Activated T-helper 1 cell treated with anti-CD3 and anti-CD28 coated beads, Interleukin-12 subunit alpha, Interleukin-12 subunit beta, Interleukin-2, Interleukin-4 antibody, amounts not matched to agents 30 ng/mL and 10 ng/mL and 1 ng/mL, durations not matched to agents 14 hours and 24 hours and 36 hours (primary cell): Measurements from ENCODE around the gene FAM171A2. TPM values are rescaled to one million over a fixed set of nuclear protein-coding genes. Genes with fewer than 3 reads are reported as not detected.
"Not testable (repeated sequence)": the region's sequence is repeated elsewhere in the genome, so short reads cannot be mapped to it uniquely, and the experiment has no call there.

ENCODE experiments used
- DNase-seq: peaks from one replicate; pipeline ENCODE4 v3.0.0; 2021; ENCODE audit warnings: low spot score
- H3K27ac Mint-ChIP-seq: one replicate; pipeline ENCODE4 v1.8.0; 2021; ENCODE audit warnings: mild to moderate bottlenecking, mixed read lengths
- H3K27me3 Mint-ChIP-seq: one replicate; pipeline ENCODE4 v1.8.0; 2022; ENCODE audit warnings: mild to moderate bottlenecking, moderate library complexity, mixed read lengths; ENCODE audit not compliant: insufficient read depth
- H3K36me3 Mint-ChIP-seq: one replicate; pipeline ENCODE4 v1.8.0; 2021; ENCODE audit warnings: low read depth, mixed read lengths
- H3K4me1 Mint-ChIP-seq: one replicate; pipeline ENCODE4 v1.8.0; 2021; ENCODE audit warnings: low read depth, mixed read lengths
- H3K4me3 Mint-ChIP-seq: one replicate; pipeline ENCODE4 v1.8.0; 2021; ENCODE audit warnings: mild to moderate bottlenecking, moderate library complexity, mixed read lengths
- H3K9me3 Mint-ChIP-seq: one replicate; pipeline ENCODE4 v1.8.0; 2021; ENCODE audit warnings: mixed read lengths
- intact Hi-C: fragments of 100-400 bp; cut with micrococcal nuclease; formaldehyde crosslinking; loops from one replicate; pipeline ENCODE4 v1.15.1; 2024
- total RNA-seq: library from RNA; stranded (reverse); gene quantifications from 2 replicates; pipeline ENCODE4 v1.2.3, GENCODE V29; 2022

Gene FAM171A2
- total RNA-seq, 1 donor from 2014 or later, result 0.29 TPM

DNA sequence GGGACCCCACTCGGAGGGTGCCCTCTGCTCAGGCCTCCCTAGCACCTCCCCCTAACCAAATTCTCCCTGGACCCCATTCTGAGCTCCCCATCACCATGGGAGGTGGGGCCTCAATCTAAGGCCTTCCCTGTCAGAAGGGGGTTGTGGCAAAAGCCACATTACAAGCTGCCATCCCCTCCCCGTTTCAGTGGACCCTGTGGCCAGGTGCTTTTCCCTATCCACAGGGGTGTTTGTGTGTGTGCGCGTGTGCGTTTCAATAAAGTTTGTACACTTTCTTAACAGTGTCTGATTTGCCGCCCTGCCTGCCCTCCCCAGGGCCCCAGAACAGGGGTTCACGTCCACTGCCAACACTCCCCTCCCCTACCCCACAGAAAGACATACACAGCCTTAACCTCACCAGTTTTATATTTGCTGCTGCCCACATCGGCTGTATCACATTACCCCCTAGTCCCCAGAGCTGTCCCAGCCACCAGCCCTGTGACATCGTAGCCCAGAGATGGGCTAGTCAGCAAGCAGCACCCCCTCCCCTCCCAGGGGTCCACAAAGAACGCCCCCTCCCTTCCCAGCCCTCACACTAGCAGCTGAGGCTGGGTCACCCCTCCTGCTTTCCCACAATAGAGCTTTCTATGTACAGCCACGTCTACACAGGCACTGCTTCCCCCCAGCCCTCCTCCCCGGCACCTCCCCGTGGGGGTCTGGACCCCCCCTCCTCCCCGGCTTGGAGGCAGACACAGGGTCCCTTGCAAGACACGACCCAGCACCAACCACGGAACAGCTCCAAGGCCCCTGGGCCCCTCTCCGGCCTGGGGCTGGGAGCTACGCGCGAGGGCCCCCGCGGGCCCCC is 10.6 kb downstream of the FAM171A2 start:
- Mint-ChIP-seq H3K4me3 (peak overlapping the region; percentile 70), H3K4me1 (peaks cover 8% of the 10 kb centered on the region), H3K9me3 (no peaks in the 10 kb centered on the region), H3K36me3 (peaks cover 7% of the 10 kb centered on the region), H3K27ac (peak overlapping the region; percentile 44), H3K27me3 (peaks cover 6% of the 10 kb centered on the region)
- intact Hi-C loops, result no loop called here
- DNase-seq, result no peak

DNA sequence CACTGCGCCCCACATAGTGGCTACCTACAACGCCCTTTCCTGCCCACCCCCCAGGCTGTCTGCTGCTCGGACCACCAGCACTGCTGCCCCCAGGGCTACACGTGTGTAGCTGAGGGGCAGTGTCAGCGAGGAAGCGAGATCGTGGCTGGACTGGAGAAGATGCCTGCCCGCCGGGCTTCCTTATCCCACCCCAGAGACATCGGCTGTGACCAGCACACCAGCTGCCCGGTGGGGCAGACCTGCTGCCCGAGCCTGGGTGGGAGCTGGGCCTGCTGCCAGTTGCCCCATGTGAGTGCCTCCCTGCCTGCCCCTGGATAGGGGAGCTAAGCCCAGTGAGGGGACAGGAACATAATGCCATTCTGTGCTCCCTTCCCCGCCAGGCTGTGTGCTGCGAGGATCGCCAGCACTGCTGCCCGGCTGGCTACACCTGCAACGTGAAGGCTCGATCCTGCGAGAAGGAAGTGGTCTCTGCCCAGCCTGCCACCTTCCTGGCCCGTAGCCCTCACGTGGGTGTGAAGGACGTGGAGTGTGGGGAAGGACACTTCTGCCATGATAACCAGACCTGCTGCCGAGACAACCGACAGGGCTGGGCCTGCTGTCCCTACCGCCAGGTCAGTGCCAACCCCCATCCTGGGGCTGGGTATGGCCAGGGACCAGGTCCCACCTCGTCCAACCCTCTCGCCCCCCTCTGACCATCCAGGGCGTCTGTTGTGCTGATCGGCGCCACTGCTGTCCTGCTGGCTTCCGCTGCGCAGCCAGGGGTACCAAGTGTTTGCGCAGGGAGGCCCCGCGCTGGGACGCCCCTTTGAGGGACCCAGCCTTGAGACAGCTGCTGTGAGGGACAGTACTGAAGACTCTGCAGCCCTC is 11.5 kb downstream of the FAM171A2 start:
- no peak for DNase-seq
- Mint-ChIP-seq H3K27me3 (peaks cover 6% of the 10 kb centered on the region), H3K4me3 (peak overlapping the region; percentile 19), H3K9me3 (no peaks in the 10 kb centered on the region), H3K36me3 (peaks cover 7% of the 10 kb centered on the region), H3K27ac (no peak overlapping the region), H3K4me1 (peaks cover 10% of the 10 kb centered on the region)
- intact Hi-C loops, result no loop called here

DNA sequence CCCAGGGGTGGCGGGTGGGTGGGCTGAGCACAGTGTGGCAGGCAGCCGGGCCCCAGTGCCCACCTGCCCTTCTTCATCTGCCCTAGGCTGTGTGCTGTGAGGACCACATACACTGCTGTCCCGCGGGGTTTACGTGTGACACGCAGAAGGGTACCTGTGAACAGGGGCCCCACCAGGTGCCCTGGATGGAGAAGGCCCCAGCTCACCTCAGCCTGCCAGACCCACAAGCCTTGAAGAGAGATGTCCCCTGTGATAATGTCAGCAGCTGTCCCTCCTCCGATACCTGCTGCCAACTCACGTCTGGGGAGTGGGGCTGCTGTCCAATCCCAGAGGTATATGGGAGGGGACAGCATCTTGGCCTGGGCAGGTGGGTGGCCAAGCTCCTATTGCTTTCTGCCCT is 12.2 kb downstream of the FAM171A2 start:
- H3K4me3 Mint-ChIP-seq, result no peak overlapping the region
- H3K4me1 Mint-ChIP-seq, result peaks cover 10% of the 10 kb centered on the region
- intact Hi-C loops, result no loop called here
- H3K36me3 Mint-ChIP-seq, result peaks cover 7% of the 10 kb centered on the region
- no peak overlapping the region for H3K27ac Mint-ChIP-seq
- no peak for DNase-seq
- no peaks in the 10 kb centered on the region for H3K9me3 Mint-ChIP-seq
- peaks cover 6% of the 10 kb centered on the region for H3K27me3 Mint-ChIP-seq

DNA sequence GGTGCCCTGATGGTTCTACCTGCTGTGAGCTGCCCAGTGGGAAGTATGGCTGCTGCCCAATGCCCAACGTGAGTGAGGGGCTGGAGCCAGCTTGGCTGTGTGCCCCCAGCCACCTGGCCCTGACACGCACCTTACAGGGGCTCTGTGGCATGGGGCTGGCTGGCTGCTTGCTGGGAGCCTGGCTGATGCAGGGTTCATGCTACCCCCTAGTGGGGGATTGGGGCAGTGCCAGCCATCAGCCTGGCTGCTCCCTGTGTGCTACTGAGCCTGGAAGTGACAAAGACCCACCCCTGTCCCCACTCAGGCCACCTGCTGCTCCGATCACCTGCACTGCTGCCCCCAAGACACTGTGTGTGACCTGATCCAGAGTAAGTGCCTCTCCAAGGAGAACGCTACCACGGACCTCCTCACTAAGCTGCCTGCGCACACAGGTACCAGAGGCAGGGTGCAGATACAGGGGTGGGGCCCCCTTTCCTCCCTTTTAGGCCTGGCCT is 12.9 kb downstream of the FAM171A2 start:
- Mint-ChIP-seq H3K9me3 (no peaks in the 10 kb centered on the region), H3K27ac (no peak overlapping the region), H3K4me3 (no peak overlapping the region), H3K4me1 (peaks cover 15% of the 10 kb centered on the region), H3K36me3 (peaks cover 7% of the 10 kb centered on the region), H3K27me3 (peaks cover 6% of the 10 kb centered on the region)
- intact Hi-C loops, result no loop called here
- DNase-seq, result peak; percentile 60

DNA sequence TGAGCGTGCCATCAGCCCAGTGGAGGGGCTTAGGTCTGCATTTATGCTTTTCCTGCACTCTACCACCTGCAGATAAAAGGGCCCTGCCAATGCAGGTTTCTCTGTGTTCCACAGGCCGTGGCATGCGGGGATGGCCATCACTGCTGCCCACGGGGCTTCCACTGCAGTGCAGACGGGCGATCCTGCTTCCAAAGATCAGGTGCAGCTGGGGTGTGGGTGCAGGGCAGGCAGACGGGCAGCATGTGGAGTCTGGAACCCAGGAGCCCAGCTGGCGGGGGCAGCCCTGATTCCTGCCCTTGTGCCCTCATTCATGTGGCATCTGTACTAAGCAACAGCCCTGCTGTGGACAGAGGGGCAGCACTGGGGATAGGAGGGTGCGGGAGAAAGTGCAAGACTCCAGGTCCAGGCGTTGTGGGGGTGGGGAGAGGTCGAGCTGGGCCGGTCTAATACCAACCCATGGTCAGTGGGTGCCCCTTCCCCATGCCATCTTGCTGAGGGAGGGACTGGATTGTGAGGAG is 14.0 kb downstream of the FAM171A2 start:
- H3K4me1 Mint-ChIP-seq, result peaks cover 27% of the 10 kb centered on the region
- intact Hi-C loops, result loop anchor here (5.0 kb wide), 1 partner anchor 227 kb away; the partner anchor contains the start of gene HDAC5
- H3K36me3 Mint-ChIP-seq, result peaks cover 7% of the 10 kb centered on the region
- no peak overlapping the region for H3K4me3 Mint-ChIP-seq
- no peak overlapping the region for H3K27ac Mint-ChIP-seq
- no peaks in the 10 kb centered on the region for H3K9me3 Mint-ChIP-seq
- no peak for DNase-seq
- H3K27me3 Mint-ChIP-seq, result no peaks in the 10 kb centered on the region

DNA sequence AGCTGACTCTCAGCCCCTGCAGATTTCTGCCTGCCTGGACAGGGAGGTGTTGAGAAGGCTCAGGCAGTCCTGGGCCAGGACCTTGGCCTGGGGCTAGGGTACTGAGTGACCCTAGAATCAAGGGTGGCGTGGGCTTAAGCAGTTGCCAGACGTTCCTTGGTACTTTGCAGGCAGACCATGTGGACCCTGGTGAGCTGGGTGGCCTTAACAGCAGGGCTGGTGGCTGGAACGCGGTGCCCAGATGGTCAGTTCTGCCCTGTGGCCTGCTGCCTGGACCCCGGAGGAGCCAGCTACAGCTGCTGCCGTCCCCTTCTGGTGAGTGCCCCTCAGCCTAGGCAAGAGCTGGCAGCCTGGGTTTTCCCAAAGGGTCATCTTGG is 14.7 kb downstream of the FAM171A2 start:
- H3K36me3 Mint-ChIP-seq, result peaks cover 7% of the 10 kb centered on the region
- no peak for DNase-seq
- no peaks in the 10 kb centered on the region for H3K27me3 Mint-ChIP-seq
- H3K9me3 Mint-ChIP-seq, result no peaks in the 10 kb centered on the region
- no peak overlapping the region for H3K4me3 Mint-ChIP-seq
- intact Hi-C loops, result loop anchor here (5.0 kb wide), 1 partner anchor 227 kb away; the partner anchor contains the start of gene HDAC5
- H3K4me1 Mint-ChIP-seq, result peaks cover 27% of the 10 kb centered on the region
- H3K27ac Mint-ChIP-seq, result no peak overlapping the region

DNA sequence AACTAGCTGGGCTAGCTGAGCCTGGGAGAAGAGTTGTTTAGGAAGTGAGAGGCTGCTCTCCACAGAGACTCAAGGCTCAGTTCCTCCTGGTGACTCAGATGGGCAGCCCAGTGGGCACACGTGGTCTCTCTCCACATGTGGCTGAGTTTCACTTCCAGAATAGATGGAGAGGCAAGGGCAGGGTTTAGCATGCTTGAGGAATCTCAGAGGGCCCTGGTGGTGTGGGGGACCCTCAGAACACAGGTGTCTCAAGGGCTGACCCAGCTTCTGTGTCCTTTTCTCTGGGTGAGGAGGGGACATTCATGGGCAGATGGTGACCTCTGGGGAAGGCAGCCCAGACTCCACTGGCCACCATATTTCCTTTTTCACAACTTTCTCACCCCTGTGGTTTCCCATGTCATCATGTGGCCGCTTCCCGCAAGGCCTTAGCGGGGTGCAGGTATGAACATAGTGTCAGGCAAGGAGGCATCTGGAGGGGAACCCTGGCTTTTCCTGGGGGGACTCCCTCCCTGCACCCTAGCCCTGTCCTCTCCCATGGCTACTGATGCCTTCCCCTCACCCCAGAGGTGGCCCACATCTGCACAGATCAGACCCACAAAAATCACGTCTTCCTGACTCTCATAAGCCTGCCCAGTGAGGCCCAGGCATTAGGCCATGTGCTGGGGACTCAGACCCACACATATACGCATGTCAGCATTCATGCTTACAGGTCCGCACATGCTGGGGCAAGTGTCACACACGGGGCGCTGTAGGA is 15.2 kb downstream of the FAM171A2 start:
- intact Hi-C loops, result loop anchor here (5.0 kb wide), 1 partner anchor 226 kb away; the partner anchor contains the start of gene HDAC5
- no peak overlapping the region for H3K4me3 Mint-ChIP-seq
- no peak overlapping the region for H3K27ac Mint-ChIP-seq
- peaks cover 7% of the 10 kb centered on the region for H3K36me3 Mint-ChIP-seq
- no peaks in the 10 kb centered on the region for H3K9me3 Mint-ChIP-seq
- peaks cover 27% of the 10 kb centered on the region for H3K4me1 Mint-ChIP-seq
- no peak for DNase-seq
- peaks cover 2% of the 10 kb centered on the region for H3K27me3 Mint-ChIP-seq

DNA sequence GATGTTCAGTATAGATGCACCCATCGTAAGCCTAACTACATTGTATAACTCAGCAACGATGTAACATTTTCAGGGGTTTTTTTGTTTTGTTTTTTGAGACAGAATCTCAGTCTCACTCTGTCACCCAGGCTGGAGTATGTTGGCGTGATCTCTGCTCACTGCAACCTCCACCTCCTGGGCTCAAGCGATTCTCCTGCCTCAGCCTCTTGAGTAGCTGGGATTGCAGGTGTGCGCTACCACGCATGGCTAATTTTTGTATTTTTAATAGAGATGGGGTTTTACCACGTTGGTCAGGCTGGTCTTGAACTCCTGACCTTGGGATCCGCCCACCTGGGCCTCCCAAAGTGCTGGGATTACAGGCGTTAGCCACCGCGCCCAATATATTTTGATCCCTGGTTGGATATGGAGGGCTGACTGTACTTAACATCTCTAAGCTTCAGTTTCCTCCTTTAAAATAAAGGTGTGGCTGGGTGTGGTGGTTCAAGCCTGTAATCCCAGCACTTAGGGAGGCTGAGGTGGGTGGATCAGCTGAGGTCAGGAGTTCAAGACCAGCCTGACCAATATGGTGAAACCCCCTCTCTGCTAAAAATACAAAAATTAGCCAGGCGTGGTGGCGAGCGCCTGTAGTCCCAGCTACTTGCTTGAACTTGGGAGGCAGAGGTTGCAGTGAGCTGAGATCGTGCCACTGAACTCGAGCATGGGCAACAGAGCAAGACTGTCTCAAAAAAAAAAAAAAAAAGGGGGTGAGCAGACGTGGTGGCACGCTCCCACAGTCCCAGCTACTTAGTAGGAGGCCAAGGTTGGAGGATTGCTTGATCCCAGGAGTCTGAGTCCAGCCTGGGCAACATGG is 16.2 kb downstream of the FAM171A2 start:
- not testable (repeated sequence) for H3K9me3 Mint-ChIP-seq, H3K36me3 Mint-ChIP-seq, DNase-seq, H3K27me3 Mint-ChIP-seq, H3K27ac Mint-ChIP-seq
- peak overlapping the region; percentile 26 for H3K4me3 Mint-ChIP-seq
- intact Hi-C loops, result loop anchor here (5.0 kb wide), 1 partner anchor 225 kb away; the partner anchor contains the start of gene HDAC5
- H3K4me1 Mint-ChIP-seq, result peaks cover 27% of the 10 kb centered on the region

DNA sequence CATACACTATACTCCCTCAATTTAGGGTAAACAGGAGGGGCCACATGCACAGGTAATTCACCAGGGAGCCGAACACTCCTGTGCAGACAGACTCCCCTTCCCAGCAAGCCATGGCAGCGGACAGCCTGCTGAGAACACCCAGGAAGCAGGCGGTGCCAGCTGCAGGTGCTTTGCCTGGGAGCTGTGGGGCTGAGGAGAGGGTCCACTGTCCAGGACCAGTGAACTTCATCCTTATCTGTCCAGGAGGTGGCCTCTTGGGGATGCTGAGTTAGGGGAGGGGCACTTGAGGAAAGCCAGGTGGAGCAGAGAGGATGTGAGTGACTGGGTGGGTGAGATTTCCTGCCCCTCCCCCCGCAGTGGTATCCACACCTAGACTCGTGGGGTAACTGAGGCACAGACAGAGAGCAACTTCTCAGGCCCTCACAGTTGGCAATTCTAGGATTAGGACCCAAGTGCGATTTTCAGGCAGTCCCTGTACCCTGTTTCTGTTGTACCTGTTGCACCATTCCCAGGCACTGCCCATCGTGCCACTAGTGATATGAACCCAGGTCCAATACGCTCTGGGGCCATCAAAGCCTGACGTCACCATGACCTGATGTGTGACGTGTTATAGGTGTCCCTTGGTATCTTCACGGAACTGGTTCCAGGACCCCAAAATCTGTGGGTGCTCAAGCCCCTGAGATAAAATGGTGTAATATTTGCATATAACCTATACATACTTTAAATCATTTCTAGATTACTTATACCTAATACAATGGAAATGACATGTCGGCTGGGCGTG is 17.4 kb downstream of the FAM171A2 start:
- intact Hi-C loops, result loop anchor here (5.0 kb wide), 1 partner anchor 224 kb away; the partner anchor contains the start of gene HDAC5
- peak overlapping the region; percentile 93 for H3K4me3 Mint-ChIP-seq
- H3K4me1 Mint-ChIP-seq, result peaks cover 27% of the 10 kb centered on the region
- no peak overlapping the region for H3K27ac Mint-ChIP-seq
- H3K27me3 Mint-ChIP-seq, result peaks cover 3% of the 10 kb centered on the region
- no peak for DNase-seq
- H3K36me3 Mint-ChIP-seq, result peaks cover 4% of the 10 kb centered on the region
- H3K9me3 Mint-ChIP-seq, result no peaks in the 10 kb centered on the region

DNA sequence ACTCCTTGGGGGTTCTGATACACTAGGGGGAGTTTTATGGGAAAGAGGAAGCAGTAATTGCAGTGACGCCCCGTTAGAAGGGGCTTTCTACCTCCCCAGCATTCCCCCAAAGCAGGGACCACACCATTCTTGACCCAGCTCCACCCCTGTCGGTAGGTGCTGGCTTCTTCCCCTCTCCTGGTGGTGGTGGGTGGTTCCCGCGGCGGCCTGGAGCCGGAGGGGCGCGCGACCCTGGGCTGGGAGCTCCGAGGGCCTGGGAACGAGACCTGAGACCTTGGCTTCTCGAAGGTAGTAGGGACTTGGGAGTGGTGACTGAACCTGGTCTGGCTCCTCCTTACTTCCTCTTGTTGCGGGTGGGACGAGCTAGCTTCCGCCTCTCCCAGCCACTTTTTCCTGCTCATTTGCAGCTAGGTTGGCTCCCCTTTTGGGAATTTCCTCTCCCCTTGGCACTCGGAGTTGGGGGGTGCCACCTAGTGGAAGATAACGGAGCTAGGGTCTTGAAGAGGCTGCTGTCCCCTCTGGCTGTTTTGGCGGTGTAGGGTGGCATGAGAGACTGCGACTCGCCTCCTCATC is 18.1 kb downstream of the FAM171A2 start:
- intact Hi-C loops, result loop anchor here (1.0 to 5.0 kb wide), 9 partner anchors 14 to 279 kb away; partner anchors contain the start of genes FAM171A2, G6PC3, HDAC5 and LSM12
- H3K27ac Mint-ChIP-seq, result peak overlapping the region; percentile 84
- no peaks in the 10 kb centered on the region for H3K9me3 Mint-ChIP-seq
- peaks cover 4% of the 10 kb centered on the region for H3K36me3 Mint-ChIP-seq
- H3K27me3 Mint-ChIP-seq, result peaks cover 9% of the 10 kb centered on the region
- H3K4me1 Mint-ChIP-seq, result peaks cover 27% of the 10 kb centered on the region
- DNase-seq, result no peak
- peak overlapping the region; percentile 93 for H3K4me3 Mint-ChIP-seq
